Motor neuron (in vitro differentiated cells): Measurements from ENCODE around the gene MIXL1. TPM values are rescaled to one million over a fixed set of nuclear protein-coding genes. Genes with fewer than 3 reads are reported as not detected.

Source experiments
- ATAC-seq, 8 experiments: fragments of 200-7000 bp; cut with Tn5 transposase; replicated peaks in 6 of 8; 2 replicates each; pipeline ENCODE4 v1.8.0; 2021; ENCODE audit warnings: mild to moderate bottlenecking in 8 of 8, moderate library complexity in 8 of 8
- H3K27ac ChIP-seq, 2 donors: fragments of 250-450 bp; sonication (Bioruptor Pico); 2 replicates each; pipeline ENCODE4 v1.9.0; 2021; ENCODE audit warnings: antibody characterized with exemption in 2 of 2, mild to moderate bottlenecking in 2 of 2, moderate library complexity in 1 of 2
- H3K4me1 ChIP-seq, 2 donors: fragments of 250-450 bp; sonication (Bioruptor Pico); replicated peaks in 1 of 2; 2 replicates each; pipeline ENCODE4 v1.6.1; 2021; ENCODE audit warnings: antibody characterized with exemption in 2 of 2, mild to moderate bottlenecking in 2 of 2, moderate library complexity in 1 of 2
- H3K4me3 ChIP-seq, 5 donors: fragments of 250-450 bp; sonication (Bioruptor Pico); 2 replicates each; pipeline ENCODE4 v1.9.0; 2021; ENCODE audit warnings: antibody characterized with exemption in 5 of 5, mild to moderate bottlenecking in 5 of 5, moderate library complexity in 4 of 5
- WGBS, 10 experiments: fragments of 450-650 bp; shearing (Covaris generic); methylation state at CpG; one replicate each; pipeline ENCODE4 v1.0.0; 2022; 5-methylcytosine and 5-hydroxymethylcytosine counted together
- in situ Hi-C, 9 experiments: fragments of 400-800 bp; cut with MboI; loops; one replicate each; pipeline ENCODE4 v1.15.0; 2021; ENCODE audit warnings: low sequenced_read_pairs in 9 of 9, low pct_unique_long_range_greater_than_20kb in 2 of 9; ENCODE audit not compliant: unreplicated experiment in 9 of 9
- total RNA-seq, 8 experiments: library from RNA; unstranded; fragments of 300-600 nt; gene quantifications; 2 replicates each; pipeline versions ENCODE4 v1.2.3 to v1.2.4, GENCODE V29; 2022

Gene MIXL1
- total RNA-seq, result under 1 TPM in 7 of 8 experiments, not detected in 1; 0.11 to 0.81 (median 0.31) TPM

- Histone ChIP-seq H3K4me1 (no peaks in the 10 kb centered on the region), H3K27ac (no peak within 1 kb of the TSS), H3K4me3 (peak within 1 kb of the TSS; percentile 33 to 43 (median 37))
- peak in 7 of 8 experiments; percentile 15 to 84 (median 37) for ATAC-seq
- in situ Hi-C loops, result no loop called here
- WGBS, 10 experiments, result 18% methylated on average over 13 of the region's 62 CpGs; no CpG with 5 or more reads in 9 of the 10 experiments
Measured at GRCh38 chr1:226223157-226223785, at the start of gene MIXL1. Gene MIXL1 (plus strand): TSS chr1:226223664. CDS start chr1:226223682, 18 bp downstream.

GRCh38 chr1:226176870-226177269 is 46.6 kb upstream of the MIXL1 start:
- no peak overlapping the region for H3K27ac ChIP-seq
- no peak overlapping the region for H3K4me3 ChIP-seq
- ATAC-seq, result no peak
- peaks cover 1 to 3% of the 10 kb centered on the region in 2 donors for H3K4me1 ChIP-seq
- in situ Hi-C loops, result no loop called here
- 82 to 100% (median 94%) methylated on average over 2 to 8 of the region's 8 CpGs for WGBS, 10 experiments

GRCh38 chr1:226181996-226182714 is 41.3 kb upstream of the MIXL1 start:
- H3K4me1 ChIP-seq, result peaks cover 15 to 23% of the 10 kb centered on the region in 2 donors
- WGBS, 10 experiments, result 44 to 100% (median 91%) methylated on average over 1 to 14 of the region's 14 CpGs; no CpG with 5 or more reads in 3 of the 10 experiments
- in situ Hi-C loops, result loop anchor here in 1 of 9 experiments (10.0 kb wide), 1 partner anchor 47 kb away; no protein-coding TSS in a partner anchor
- ATAC-seq, result peak in 3 of 8 experiments; percentile 7 to 27 (median 18)
- no peak overlapping the region for H3K27ac ChIP-seq
- no peak overlapping the region for H3K4me3 ChIP-seq

DNA sequence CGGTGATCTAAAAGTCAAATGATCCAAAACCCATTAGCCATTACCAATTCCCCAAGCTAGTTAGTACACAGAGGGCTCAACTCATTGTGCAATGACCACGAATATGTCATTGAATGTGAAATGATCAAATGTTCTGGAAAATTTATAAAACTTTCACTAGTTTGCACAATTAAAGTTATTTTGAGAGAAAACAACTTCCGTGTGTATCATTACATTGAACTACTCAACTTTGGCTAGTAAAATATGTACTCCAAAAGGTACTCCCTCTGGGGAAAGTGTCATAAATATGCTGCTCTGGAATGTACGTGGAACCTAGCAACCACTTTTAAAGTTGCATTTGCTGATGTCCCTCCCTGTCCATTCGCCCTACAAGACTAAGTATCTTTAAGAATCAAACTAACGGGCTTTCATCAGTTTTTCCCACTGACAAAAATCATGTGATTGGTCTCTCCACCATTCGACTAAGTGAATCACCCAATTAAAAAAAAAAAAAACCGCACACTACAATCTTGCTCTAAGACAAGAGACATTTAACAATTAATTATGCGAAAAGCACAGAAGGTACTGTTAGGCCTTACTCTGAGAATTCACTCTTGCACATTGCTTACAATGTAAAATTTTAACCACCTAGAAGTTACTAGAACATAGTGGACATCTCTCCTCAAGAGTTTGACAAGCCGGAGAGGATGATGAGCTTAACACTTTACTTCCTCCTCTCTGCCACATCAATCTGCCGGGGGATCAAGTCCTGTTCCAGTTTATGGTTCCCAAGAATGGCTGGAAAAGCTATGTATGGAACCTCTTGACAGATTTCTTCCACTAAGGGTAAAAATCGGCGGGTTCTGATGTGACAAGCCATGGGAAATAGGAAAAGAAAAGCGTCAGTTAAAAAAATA is 38.1 kb upstream of the MIXL1 start:
- ATAC-seq, result peak in 1 of 8 experiments; percentile 2
- WGBS, 10 experiments, result 1 to 50% (median 41%) methylated on average over 8 to 14 of the region's 14 CpGs
- H3K4me3 ChIP-seq, result peak overlapping the region; percentile 78 to 99 (median 92)
- in situ Hi-C loops, result loop anchor here in 1 of 9 experiments (10.0 kb wide), 1 partner anchor 51 kb away; no protein-coding TSS in a partner anchor
- peaks cover 17 to 25% of the 10 kb centered on the region in 2 donors for H3K4me1 ChIP-seq
- peak overlapping the region; percentile 98 to 99 for H3K27ac ChIP-seq

DNA sequence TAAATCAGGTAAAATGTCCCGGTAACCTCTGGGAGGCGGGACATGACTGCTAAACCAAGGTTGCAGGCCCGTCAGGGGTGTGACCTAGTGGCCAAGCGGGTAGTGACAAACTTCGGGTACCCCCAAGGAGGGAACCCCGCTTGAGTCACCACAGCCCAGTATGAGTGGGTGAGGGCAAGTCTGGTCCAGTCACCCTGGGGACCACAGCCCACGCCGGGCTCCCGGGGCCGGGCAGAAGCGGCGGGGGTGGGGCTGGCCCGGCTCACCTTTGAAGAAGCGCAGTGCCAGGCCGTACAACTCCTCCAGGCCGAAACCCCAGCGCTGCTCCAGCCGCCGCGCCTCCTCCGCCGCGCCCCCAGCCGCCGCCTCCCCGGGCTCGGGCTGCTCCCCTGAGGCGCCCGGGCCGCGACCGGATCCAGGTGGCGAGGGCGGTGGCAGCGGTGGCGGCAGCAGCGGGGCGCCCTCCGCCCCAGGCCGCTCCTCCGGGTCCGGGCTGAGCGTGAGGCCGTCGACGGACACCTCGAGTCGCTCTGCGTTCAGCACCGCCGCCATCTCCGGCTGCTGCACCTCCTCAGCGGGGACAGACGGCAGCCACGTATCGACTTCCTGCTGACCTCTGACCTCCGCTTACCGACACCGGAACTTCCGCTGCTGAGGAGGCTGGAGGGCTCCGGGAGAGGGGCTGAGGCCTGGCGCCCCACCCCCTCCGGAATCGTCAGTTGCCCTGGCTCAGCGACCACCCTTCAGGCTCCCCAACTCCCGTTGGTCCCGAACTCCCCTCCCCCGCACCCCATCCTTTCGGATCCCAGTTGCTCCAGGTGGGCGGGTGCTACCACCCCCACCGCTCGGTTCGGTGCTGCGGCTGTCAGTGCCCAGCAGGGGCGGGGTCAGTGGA is 37.1 kb upstream of the MIXL1 start, which contains the start of gene ACBD3:
TSS of gene ACBD3 (minus strand) at position 618 of the 895 bp plus-strand sequence. CDS start at position 552, 66 bp downstream.
- WGBS, 10 experiments, result 0 to 1% (median 0%) methylated on average over 2 to 24 of the region's 75 CpGs; no CpG with 5 or more reads in 3 of the 10 experiments
- ATAC-seq, result peak; percentile 85 to 97 (median 95)
- peak within 1 kb of the TSS; percentile 98 to 99 for H3K27ac ChIP-seq
- H3K4me1 ChIP-seq, result peaks cover 17 to 25% of the 10 kb centered on the region in 2 donors
- peak within 1 kb of the TSS; percentile 78 to 99 (median 92) for H3K4me3 ChIP-seq
- in situ Hi-C loops, result loop anchor here in 1 of 9 experiments (10.0 kb wide), 1 partner anchor 52 kb away; no protein-coding TSS in a partner anchor

DNA sequence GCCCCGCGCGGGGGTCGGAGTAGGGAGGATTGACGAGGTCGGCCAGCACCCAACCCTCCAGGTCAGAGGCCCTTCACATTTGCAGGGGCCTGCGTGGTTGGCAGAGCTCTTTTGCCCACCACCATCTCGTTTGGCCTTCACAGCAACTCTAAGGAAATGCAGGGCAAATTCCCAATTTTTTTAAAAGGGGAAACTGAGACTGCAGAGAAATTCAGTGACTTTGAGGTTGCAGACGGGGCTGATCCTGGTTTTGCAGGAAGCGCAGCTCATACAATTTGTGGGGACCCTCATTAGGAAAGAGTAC is 36.5 kb upstream of the MIXL1 start:
- Histone ChIP-seq H3K4me1 (peaks cover 15 to 22% of the 10 kb centered on the region in 2 donors), H3K27ac (peak overlapping the region; percentile 98 to 99), H3K4me3 (peak overlapping the region; percentile 78 to 99 (median 92))
- 25 to 60% (median 35%) methylated on average over 1 to 4 of the region's 10 CpGs; no CpG with 5 or more reads in 3 of the 10 experiments for WGBS, 10 experiments
- in situ Hi-C loops, result loop anchor here in 1 of 9 experiments (10.0 kb wide), 1 partner anchor 52 kb away; no protein-coding TSS in a partner anchor
- ATAC-seq, result no peak

DNA sequence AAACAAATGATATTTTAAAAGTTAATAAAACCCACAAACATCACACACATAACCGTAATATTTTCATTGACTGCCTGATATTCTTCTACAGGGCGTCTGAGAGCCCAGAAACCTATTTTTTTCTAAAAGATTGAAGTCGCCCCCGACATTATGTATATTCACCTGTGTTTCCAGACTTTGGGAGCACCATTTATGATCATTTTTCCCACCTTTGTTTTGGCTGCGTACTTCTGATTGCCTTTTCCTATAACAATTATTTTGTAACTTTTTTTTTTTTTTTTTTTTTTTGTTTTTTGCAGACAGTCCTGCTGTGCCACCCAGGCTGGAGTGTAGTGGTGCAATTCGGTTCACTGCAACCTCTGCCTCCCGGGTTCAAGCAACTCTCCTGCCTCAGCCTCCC is 36.1 kb upstream of the MIXL1 start:
- peak overlapping the region in 1 of 2 donors; percentile 98 for H3K27ac ChIP-seq
- peaks cover 11 to 18% of the 10 kb centered on the region in 2 donors for H3K4me1 ChIP-seq
- H3K4me3 ChIP-seq, result peak overlapping the region; percentile 78 to 99 (median 92)
- WGBS, 10 experiments, result 65 to 94% (median 82%) methylated on average over 3 to 7 of the region's 7 CpGs
- in situ Hi-C loops, result loop anchor here in 1 of 9 experiments (10.0 kb wide), 1 partner anchor 53 kb away; no protein-coding TSS in a partner anchor
- ATAC-seq, result no peak

DNA sequence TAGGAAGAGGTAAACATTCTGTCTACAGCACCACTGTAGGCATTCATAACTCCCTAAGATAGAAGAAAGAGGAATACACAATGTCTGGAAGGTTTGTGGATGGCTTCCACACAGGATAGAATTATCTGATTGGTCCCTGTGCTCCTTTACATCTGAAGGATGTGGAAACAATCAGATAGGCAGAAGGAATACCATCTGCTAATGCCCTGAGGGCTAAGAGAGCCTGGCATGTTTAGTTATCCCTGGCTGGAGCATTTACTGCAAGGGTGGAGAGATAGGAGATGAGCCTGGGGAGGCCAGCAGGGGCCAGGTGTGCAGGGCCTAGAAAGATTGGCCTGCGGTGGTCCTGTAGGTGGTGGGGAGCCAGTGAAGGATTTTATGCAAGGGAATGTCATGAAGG is 28.3 kb upstream of the MIXL1 start:
- no peaks in the 10 kb centered on the region for H3K4me1 ChIP-seq
- H3K4me3 ChIP-seq, result no peak overlapping the region
- WGBS, 10 experiments, result 56 to 86% (median 73%) methylated on average over 1 of the region's 1 CpG; no CpG with 5 or more reads in 6 of the 10 experiments
- ATAC-seq, result peak in 1 of 8 experiments; percentile 45
- no peak overlapping the region for H3K27ac ChIP-seq
- in situ Hi-C loops, result no loop called here

- in situ Hi-C loops, result no loop called here
- ATAC-seq, result no peak
- H3K4me3 ChIP-seq, result no peak overlapping the region
- no peak overlapping the region for H3K27ac ChIP-seq
- no peaks in the 10 kb centered on the region for H3K4me1 ChIP-seq
- 18 to 100% (median 68%) methylated on average over 1 to 2 of the region's 2 CpGs for WGBS, 10 experiments
Measured at GRCh38 chr1:226199971-226200370, 23.5 kb upstream of the MIXL1 start.

DNA sequence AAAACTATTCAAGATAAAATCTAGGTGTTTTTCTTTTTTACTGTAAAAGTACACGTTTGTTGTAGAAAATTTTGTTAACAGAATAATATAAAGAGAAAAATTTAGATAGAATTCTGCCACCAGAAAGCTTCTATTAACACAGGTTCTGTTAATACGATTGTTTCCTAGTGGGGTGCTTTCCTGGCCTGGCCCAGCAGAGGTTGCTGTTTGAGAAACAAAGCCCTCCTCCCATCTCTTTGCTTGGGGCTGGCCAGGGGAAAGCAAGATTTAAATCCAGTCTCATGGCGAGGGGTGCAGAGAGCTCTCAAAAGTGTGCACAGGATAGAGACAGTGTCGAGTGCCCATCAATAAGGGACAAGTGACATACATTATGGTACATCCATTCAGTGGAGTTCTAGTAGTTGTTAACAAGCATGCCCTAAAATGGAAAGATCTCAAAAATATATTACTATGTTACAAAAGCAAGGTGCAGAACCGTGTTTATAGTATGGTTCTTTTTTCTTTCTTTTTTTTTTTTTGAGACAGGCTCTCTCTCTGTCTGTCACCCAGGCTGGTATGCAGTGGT is 22.4 kb upstream of the MIXL1 start:
- in situ Hi-C loops, result no loop called here
- H3K4me1 ChIP-seq, result no peaks in the 10 kb centered on the region
- no peak overlapping the region for H3K27ac ChIP-seq
- H3K4me3 ChIP-seq, result no peak overlapping the region
- WGBS, 10 experiments, result 16 to 80% (median 60%) methylated on average over 1 to 5 of the region's 5 CpGs
- ATAC-seq, result peak in 1 of 8 experiments; percentile 43

DNA sequence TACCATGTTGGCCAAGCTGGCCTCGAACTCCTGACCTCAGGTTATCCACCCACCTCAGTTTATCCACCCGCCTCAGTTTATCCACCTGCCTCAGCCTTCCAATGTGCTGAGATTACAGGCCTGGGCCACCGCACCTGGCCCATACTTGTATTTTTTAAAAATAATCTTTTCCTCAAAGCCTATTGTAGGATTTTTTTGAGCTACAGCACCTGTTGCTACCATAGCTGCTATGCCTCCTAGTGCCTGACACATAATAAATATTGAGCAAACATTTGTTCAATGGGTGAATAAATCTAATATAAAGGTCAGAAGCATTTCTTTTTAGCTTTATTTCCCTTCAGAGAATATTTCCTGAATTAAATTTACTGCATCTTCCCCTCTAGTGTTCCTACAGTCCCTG is 21.2 kb upstream of the MIXL1 start:
- in situ Hi-C loops, result no loop called here
- no peak overlapping the region for H3K4me3 ChIP-seq
- no peaks in the 10 kb centered on the region for H3K4me1 ChIP-seq
- 39 to 100% (median 98%) methylated on average over 1 to 3 of the region's 3 CpGs; no CpG with 5 or more reads in 2 of the 10 experiments for WGBS, 10 experiments
- ATAC-seq, result no peak
- H3K27ac ChIP-seq, result no peak overlapping the region
